Activated CD8-positive, alpha-beta T cell treated with anti-CD3 and anti-CD28 coated beads, Interleukin-2, amount 10 ng/mL, durations not matched to agents 7 days and 5 days (primary cell): ENCODE data around the gene CCDC178. TPM values are rescaled to one million over a fixed set of nuclear protein-coding genes. Genes with fewer than 3 reads are reported as not detected.

ENCODE experiments used
- ATAC-seq: fragments of 150-1000 bp; cut with Tn5 transposase; one replicate; pipeline ENCODE4 v1.10.0; 2021; ENCODE audit warnings: moderate library complexity
- CTCF ChIA-PET: fragments of 350-600 bp; sonication (Branson Sonifier 250); formaldehyde crosslinking; loops from one replicate; lab custom pipeline; 2021; ENCODE audit warnings: antibody characterized with exemption; lab: Charles Lee
- POLR2A ChIA-PET: fragments of 350-600 bp; sonication (Branson Sonifier 250); formaldehyde crosslinking; loops from one replicate; lab custom pipeline; 2021; ENCODE audit warnings: antibody characterized with exemption; lab: Charles Lee
- DNase-seq: peaks from one replicate; pipeline ENCODE4 v3.0.0-alpha.2; 2020
- H3K27ac Mint-ChIP-seq: one replicate; pipeline ENCODE4 v1.8.0; 2021; ENCODE audit warnings: mild to moderate bottlenecking, mixed read lengths
- H3K27me3 Mint-ChIP-seq: one replicate; pipeline ENCODE4 v1.8.0; 2021; ENCODE audit warnings: low read depth, mixed read lengths
- H3K36me3 Mint-ChIP-seq: one replicate; pipeline ENCODE4 v1.8.0; 2021; ENCODE audit warnings: low read depth, mixed read lengths
- H3K4me1 Mint-ChIP-seq: one replicate; pipeline ENCODE4 v1.8.0; 2021; ENCODE audit warnings: low read depth, mixed read lengths
- H3K4me3 Mint-ChIP-seq: one replicate; pipeline ENCODE4 v1.8.0; 2021; ENCODE audit warnings: mild to moderate bottlenecking, mixed read lengths
- H3K9me3 Mint-ChIP-seq: one replicate; pipeline ENCODE4 v1.8.0; 2022; ENCODE audit warnings: mixed read lengths; ENCODE audit not compliant: insufficient read depth
- total RNA-seq, 2 experiments: library from RNA; stranded (reverse); gene quantifications; one replicate each; pipeline ENCODE4 v1.2.3, GENCODE V29; 2021

CCDC178 gene
- total RNA-seq, 2 experiments from 2014 or later = not detected

DNA sequence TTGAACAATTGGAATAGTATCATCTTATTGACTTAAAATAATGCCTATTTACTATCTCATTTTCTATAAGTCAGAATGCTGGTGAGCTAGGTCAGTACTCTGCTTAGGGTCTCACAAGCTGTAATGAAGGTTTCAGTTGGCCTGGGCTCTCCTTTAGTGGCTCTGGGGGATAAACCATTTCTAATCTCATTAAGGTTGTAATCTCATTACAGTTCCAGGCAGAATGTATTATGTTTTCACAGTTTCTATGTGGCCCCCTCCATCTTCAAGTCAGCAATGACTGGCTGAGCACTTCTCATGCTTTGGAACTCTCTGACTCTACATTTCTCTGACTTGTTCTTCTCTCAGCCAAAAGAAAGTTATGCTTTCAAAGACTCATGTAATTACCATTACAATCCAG lies 163.1 kb downstream of the CCDC178 start:
- H3K9me3 Mint-ChIP-seq = no peaks in the 10 kb centered on the region
- ATAC-seq = no peak
- no peak overlapping the region for H3K27ac Mint-ChIP-seq
- no peak overlapping the region for H3K4me3 Mint-ChIP-seq
- POLR2A ChIA-PET = no interaction called here
- no peaks in the 10 kb centered on the region for H3K27me3 Mint-ChIP-seq
- no peaks in the 10 kb centered on the region for H3K36me3 Mint-ChIP-seq
- CTCF ChIA-PET = no interaction called here
- DNase-seq = no peak
- H3K4me1 Mint-ChIP-seq = no peaks in the 10 kb centered on the region

DNA sequence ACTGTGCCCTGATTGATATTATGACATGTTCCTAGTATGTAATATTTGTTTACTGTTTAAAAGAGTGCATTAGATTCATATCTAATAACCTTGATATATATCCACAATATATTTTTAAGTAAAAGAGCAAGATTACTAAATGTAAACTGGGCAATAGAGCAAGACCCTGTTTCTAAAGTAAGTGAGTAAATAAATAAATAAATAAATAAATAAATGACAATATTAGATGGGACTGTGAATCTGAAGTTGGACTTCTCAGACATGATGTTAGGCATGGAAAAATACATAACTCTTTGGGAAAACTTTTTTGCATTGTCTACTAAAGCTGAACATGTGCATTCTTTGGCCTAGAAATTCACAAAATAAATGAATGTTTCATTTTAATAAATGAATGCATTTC lies 164.7 kb downstream of the CCDC178 start:
- Mint-ChIP-seq H3K27me3 (no peaks in the 10 kb centered on the region), H3K27ac (no peak overlapping the region), H3K9me3 (peaks cover 3% of the 10 kb centered on the region), H3K4me3 (no peak overlapping the region), H3K4me1 (no peaks in the 10 kb centered on the region), H3K36me3 (no peaks in the 10 kb centered on the region)
- POLR2A ChIA-PET = no interaction called here
- CTCF ChIA-PET = no interaction called here
- DNase-seq = no peak
- no peak for ATAC-seq

DNA sequence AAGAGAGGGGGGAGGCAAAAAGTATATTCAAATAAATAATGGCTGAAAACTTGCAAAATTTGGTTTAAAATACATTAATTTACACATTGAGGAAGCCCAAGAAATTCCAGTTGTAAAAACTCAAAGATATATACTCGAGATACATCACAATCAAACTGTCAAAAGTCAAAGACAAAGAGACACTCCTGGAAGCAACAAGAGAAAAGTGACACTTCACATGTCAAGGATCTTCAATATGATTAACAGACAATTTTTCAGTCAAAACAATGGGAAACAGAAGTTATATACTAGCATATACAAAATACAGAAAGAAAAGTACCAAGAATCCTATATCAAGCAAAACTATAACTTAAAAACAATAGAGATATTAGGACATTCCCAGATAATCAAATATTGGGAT lies 170.2 kb downstream of the CCDC178 start:
- Mint-ChIP-seq H3K27me3 (no peaks in the 10 kb centered on the region), H3K27ac (no peak overlapping the region), H3K9me3 (peaks cover 3% of the 10 kb centered on the region), H3K4me3 (no peak overlapping the region), H3K36me3 (no peaks in the 10 kb centered on the region), H3K4me1 (no peaks in the 10 kb centered on the region)
- DNase-seq (no peak), ATAC-seq (no peak)
- ChIA-PET POLR2A (no interaction called here), CTCF (no interaction called here)

DNA sequence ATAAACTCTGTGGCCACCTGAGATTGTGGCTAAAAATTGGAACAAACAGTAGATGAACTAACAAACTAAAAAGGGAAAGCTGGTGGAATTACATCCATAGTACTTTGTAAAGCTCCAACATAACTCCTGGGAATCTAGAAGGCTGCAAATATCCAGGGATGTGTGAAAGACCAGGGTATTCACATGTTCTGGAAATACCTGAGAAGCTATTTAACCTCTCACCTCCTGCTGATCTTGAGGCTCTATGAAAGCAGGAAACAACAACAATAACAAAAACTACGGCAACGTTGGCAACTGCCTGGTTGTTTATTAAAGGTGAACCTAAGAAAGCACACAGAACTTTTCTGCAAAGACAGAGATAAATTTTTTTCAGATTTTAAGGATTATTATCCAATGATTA lies 171.3 kb downstream of the CCDC178 start:
- Mint-ChIP-seq H3K9me3 (peaks cover 3% of the 10 kb centered on the region), H3K27ac (no peak overlapping the region), H3K4me3 (no peak overlapping the region), H3K4me1 (no peaks in the 10 kb centered on the region), H3K27me3 (no peaks in the 10 kb centered on the region), H3K36me3 (no peaks in the 10 kb centered on the region)
- ChIA-PET CTCF (no interaction called here), POLR2A (no interaction called here)
- DNase-seq (no peak), ATAC-seq (no peak)

GRCh38 chr18:33264566-33264965 lies 176.0 kb downstream of the CCDC178 start:
- ChIA-PET CTCF (no interaction called here), POLR2A (no interaction called here)
- Mint-ChIP-seq H3K27me3 (no peaks in the 10 kb centered on the region), H3K27ac (no peak overlapping the region), H3K4me1 (no peaks in the 10 kb centered on the region), H3K9me3 (no peaks in the 10 kb centered on the region), H3K4me3 (no peak overlapping the region), H3K36me3 (no peaks in the 10 kb centered on the region)
- ATAC-seq = no peak
- DNase-seq = no peak

DNA sequence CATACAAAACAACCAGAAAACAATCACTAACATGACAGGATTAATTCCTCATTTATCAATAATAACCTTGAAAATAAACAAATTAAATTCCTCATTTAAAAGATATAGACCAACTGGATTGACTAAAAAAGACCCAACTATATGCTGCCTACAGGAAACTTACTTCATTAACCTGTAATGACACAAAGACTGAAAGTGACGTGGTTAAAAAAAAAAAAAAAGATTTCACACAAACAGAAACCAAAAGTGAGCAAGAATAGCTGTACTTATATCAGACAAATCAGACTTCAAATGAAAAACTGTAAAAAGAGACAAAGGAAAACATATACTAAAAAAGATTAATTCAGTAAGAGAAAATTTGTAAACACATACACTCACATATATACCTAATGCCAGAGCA lies 201.2 kb downstream of the CCDC178 start:
- DNase-seq = no peak
- Mint-ChIP-seq H3K27me3 (no peaks in the 10 kb centered on the region), H3K4me3 (no peak overlapping the region), H3K9me3 (peaks cover 7% of the 10 kb centered on the region), H3K36me3 (no peaks in the 10 kb centered on the region), H3K27ac (no peak overlapping the region), H3K4me1 (no peaks in the 10 kb centered on the region)
- POLR2A ChIA-PET = no interaction called here
- no peak for ATAC-seq
- CTCF ChIA-PET = no interaction called here

- Mint-ChIP-seq H3K9me3 (no peaks in the 10 kb centered on the region), H3K36me3 (no peaks in the 10 kb centered on the region), H3K4me3 (no peak overlapping the region), H3K27ac (no peak overlapping the region), H3K4me1 (no peaks in the 10 kb centered on the region), H3K27me3 (no peaks in the 10 kb centered on the region)
- no peak for DNase-seq
- ChIA-PET POLR2A (no interaction called here), CTCF (interaction anchor here (0.9 to 1.7 kb wide), 6 partner anchors 11 to 891 kb away, joined by 3 to 9 read pairs (median 5); no protein-coding TSS in a partner anchor)
- ATAC-seq = no peak
Measured at GRCh38 chr18:33232318-33232626, 208.2 kb downstream of the CCDC178 start.

- Mint-ChIP-seq H3K36me3 (no peaks in the 10 kb centered on the region), H3K27ac (no peak overlapping the region)
Measured at GRCh38 chr18:33231474-33232317, 208.8 kb downstream of the CCDC178 start.

DNA sequence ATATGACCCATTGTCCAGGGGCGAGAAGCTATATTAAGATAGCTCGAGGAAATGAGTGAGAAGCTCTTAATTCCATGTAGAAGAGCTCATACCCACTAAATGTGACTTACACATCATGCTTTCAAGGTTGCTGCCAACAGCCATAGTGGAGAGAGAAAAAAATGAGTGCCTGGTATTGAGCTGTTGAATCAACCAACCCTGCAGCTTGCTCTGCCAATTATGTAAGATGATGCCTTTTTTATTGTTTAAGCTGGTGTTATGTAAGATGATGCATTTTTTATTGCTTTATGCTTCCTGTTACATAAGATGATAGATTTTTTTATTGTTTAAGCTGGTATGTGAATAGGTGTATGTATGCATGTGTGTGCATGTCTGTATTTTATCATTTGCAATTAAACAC lies 228.2 kb downstream of the CCDC178 start:
- Mint-ChIP-seq H3K4me1 (no peaks in the 10 kb centered on the region), H3K27me3 (no peaks in the 10 kb centered on the region), H3K36me3 (no peaks in the 10 kb centered on the region), H3K27ac (no peak overlapping the region), H3K4me3 (no peak overlapping the region), H3K9me3 (no peaks in the 10 kb centered on the region)
- DNase-seq (no peak), ATAC-seq (no peak)
- CTCF ChIA-PET = interaction anchor here (2.7 kb wide), 1 partner anchor 19 kb away, joined by 9 read pairs; no protein-coding TSS in a partner anchor
- POLR2A ChIA-PET = no interaction called here

More at GRCh38 chr18:33231474-33232317, 208.8 kb downstream of the CCDC178 start:
- Mint-ChIP-seq H3K27me3 (no peaks in the 10 kb centered on the region), H3K4me3 (no peak overlapping the region), H3K4me1 (no peaks in the 10 kb centered on the region), H3K9me3 (no peaks in the 10 kb centered on the region)
- DNase-seq = peak; percentile 69
- POLR2A ChIA-PET = no interaction called here
- CTCF ChIA-PET = interaction anchor here (0.9 to 1.7 kb wide), 7 partner anchors 9 to 891 kb away, joined by 3 to 9 read pairs (median 5); no protein-coding TSS in a partner anchor
- peak; percentile 61 for ATAC-seq

- CTCF ChIA-PET = no interaction called here
- no peak for DNase-seq
Measured at GRCh38 chr18:33210575-33211189, 229.8 kb downstream of the CCDC178 start.

DNA sequence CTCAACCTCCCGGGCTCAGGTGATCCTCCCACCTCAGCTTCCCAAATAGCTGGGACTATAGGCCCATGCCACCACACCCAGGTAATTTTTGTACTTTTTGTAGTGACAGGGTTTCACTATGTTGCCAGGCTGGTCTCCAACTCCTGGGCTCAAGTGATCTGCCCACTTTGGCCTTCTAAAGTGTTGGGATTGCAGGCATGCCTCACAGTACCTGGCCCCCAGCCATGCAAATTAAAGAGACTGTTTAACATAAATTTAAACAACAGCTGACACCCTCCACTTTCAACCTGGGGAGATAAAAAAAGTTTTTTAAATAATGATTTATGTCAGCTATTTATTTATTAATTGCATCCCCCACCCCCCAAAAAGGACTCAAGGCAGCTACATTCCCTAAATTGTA lies 234.7 kb downstream of the CCDC178 start:
- no peak overlapping the region for H3K27ac Mint-ChIP-seq
- H3K4me3 Mint-ChIP-seq = no peak overlapping the region
- POLR2A ChIA-PET = no interaction called here
- CTCF ChIA-PET = no interaction called here
- H3K27me3 Mint-ChIP-seq = no peaks in the 10 kb centered on the region
- DNase-seq (no peak), ATAC-seq (no peak)
- H3K9me3 Mint-ChIP-seq = no peaks in the 10 kb centered on the region
- no peaks in the 10 kb centered on the region for H3K36me3 Mint-ChIP-seq
- no peaks in the 10 kb centered on the region for H3K4me1 Mint-ChIP-seq

More at GRCh38 chr18:33210575-33211189, 229.8 kb downstream of the CCDC178 start:
- Mint-ChIP-seq H3K4me3 (no peak overlapping the region), H3K9me3 (no peaks in the 10 kb centered on the region), H3K4me1 (no peaks in the 10 kb centered on the region), H3K36me3 (no peaks in the 10 kb centered on the region), H3K27ac (no peak overlapping the region), H3K27me3 (no peaks in the 10 kb centered on the region)
- POLR2A ChIA-PET = no interaction called here
- ATAC-seq = no peak

DNA sequence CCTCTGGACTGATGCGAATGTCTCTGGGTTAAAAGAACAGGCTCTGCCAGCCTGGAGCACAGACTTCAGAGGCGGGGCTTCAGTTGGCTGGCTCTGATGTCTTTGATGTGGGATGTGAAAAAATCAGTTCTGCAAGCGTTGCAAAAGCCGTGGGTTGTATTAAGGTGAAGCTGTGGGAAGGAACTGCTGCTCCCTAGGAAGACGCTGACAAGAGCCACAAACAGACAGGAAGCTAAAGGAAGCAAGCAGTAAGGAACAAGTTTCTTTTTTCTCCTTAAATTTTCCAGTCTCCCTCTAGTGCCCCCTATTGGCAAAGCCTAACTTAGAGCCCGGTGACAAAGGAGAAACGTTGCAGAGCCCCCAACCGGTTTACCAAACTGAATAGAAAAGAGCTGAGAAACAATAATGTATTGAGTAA lies 239.0 kb downstream of the CCDC178 start:
- Mint-ChIP-seq H3K27me3 (no peaks in the 10 kb centered on the region), H3K27ac (no peak overlapping the region), H3K36me3 (no peaks in the 10 kb centered on the region), H3K4me3 (no peak overlapping the region), H3K4me1 (no peaks in the 10 kb centered on the region), H3K9me3 (no peaks in the 10 kb centered on the region)
- ChIA-PET CTCF (interaction anchor here (0.5 kb wide), 1 partner anchor 12 kb away, joined by 3 read pairs; no protein-coding TSS in a partner anchor), POLR2A (no interaction called here)
- DNase-seq (no peak), ATAC-seq (no peak)
